GM23248 (cell line): Measurements from ENCODE around the gene XRCC2.

Experiments
- EZH2 ChIP-seq: fragments of 200-600 bp; sonication (generic); IDR thresholded peaks from 2 replicates; pipeline ENCODE4 v1.6.1; 2018; ENCODE audit warnings: antibody characterized with exemption, mild to moderate bottlenecking; ENCODE audit not compliant: insufficient read depth, poor library complexity, severe bottlenecking
- EZH2phosphoT487 ChIP-seq: fragments of 200-600 bp; sonication (generic); IDR thresholded peaks from 2 replicates; pipeline ENCODE4 v1.6.1; 2018; ENCODE audit warnings: antibody characterized with exemption, moderate library complexity, mild to moderate bottlenecking, low read depth; ENCODE audit not compliant: insufficient read depth

- no peak for TF ChIP-seq EZH2phosphoT487
- TF ChIP-seq EZH2: no peak
Measured at GRCh38 chr7:152672626-152673025, 3.3 kb downstream of the XRCC2 start.
